Colonic mucosa (tissue), 4 donors: Measurements from ENCODE around the gene CCDC186. TPM values are rescaled to one million over a fixed set of nuclear protein-coding genes. Genes with fewer than 3 reads are reported as not detected.

Experiments used
- DNase-seq: peaks from one replicate; pipeline ENCODE4 v3.0.0-alpha.2; 2020
- H3K27ac ChIP-seq: fragments of 200-600 bp; one replicate; pipeline ENCODE4 v1.8.0; 2021
- H3K27me3 ChIP-seq: fragments of 200-600 bp; one replicate; pipeline ENCODE4 v1.8.0; 2021
- H3K36me3 ChIP-seq: fragments of 200-600 bp; one replicate; pipeline ENCODE4 v1.8.0; 2021
- H3K4me1 ChIP-seq: fragments of 200-600 bp; one replicate; pipeline ENCODE4 v1.8.0; 2021; ENCODE audit warnings: mild to moderate bottlenecking
- H3K4me3 ChIP-seq: fragments of 200-600 bp; one replicate; pipeline ENCODE4 v1.8.0; 2021
- H3K9ac ChIP-seq, 2 donors: one replicate each; pipeline ENCODE4 v1.7.0; 2013; ENCODE audit warnings: control low read depth in 2 of 2, low read depth in 2 of 2, low read length in 2 of 2
- H3K9me3 ChIP-seq: fragments of 200-600 bp; one replicate; pipeline ENCODE4 v1.8.0; 2021
- CTCF ChIP-seq: fragments of 200-600 bp; IDR thresholded peaks from one replicate; pipeline ENCODE4 v1.8.0; 2022; ENCODE audit warnings: antibody characterized with exemption, mild to moderate bottlenecking
- intact Hi-C: fragments of 100-400 bp; cut with DNase I; formaldehyde crosslinking; loops from one replicate; pipeline ENCODE4 v1.14.1; 2022
- total RNA-seq, 2 donors: library from RNA; stranded (reverse); fragmentation: NEBNext Ultra II Directional in 1 of 2; extraction: Animal tissue kit (Norgen Biotek cat#: 25700) in 1 of 2; gene quantifications; one replicate each; pipeline ENCODE4 v1.2.1, GENCODE V29; 2021
- donor health status: healthy.
- donor health status: DM: no; HTN: no; CAD: no.
- donor health status: DM: no; HTN: no; CAD: no.

Gene CCDC186
- total RNA-seq, 2 donors from 2014 or later: 31.2 to 53.1 TPM

- Histone ChIP-seq H3K36me3 (no peaks in the 10 kb centered on the region), H3K4me1 (no peaks in the 10 kb centered on the region), H3K27ac (no peak overlapping the region), H3K9me3 (no peaks in the 10 kb centered on the region), H3K27me3 (no peaks in the 10 kb centered on the region), H3K4me3 (no peak overlapping the region), H3K9ac (no peak overlapping the region)
- TF ChIP-seq CTCF: no peak
- intact Hi-C loops: no loop called here
- DNase-seq: no peak
Measured at GRCh38 chr10:114199239-114199638, 25.2 kb upstream of the CCDC186 start.

DNA sequence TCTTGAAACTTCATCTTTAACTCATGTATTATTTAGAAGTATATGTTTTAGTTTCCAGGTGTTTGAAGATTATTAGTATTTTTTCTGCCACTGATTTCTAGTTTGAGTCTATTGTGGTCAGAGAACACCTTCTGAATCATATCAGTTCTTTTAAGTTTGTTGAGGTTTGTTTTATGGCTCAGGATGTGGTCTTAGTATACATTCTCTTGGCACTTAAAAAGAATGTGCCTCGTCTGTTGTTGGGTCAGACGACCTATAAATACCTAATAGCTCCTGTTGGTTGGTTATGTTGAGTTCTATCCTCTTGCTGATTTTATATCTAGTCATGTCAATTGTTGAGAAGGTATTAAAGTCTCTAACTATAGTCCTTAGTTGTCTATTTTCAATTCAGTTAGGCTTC lies 21.1 kb upstream of the CCDC186 start:
- no peak overlapping the region for H3K4me3 ChIP-seq
- no peak overlapping the region for H3K27ac ChIP-seq
- H3K36me3 ChIP-seq: no peaks in the 10 kb centered on the region
- no peaks in the 10 kb centered on the region for H3K27me3 ChIP-seq
- TF ChIP-seq CTCF: no peak
- intact Hi-C loops: no loop called here
- H3K9me3 ChIP-seq: no peaks in the 10 kb centered on the region
- DNase-seq: no peak
- no peaks in the 10 kb centered on the region for H3K4me1 ChIP-seq
- no peak overlapping the region for H3K9ac ChIP-seq

DNA sequence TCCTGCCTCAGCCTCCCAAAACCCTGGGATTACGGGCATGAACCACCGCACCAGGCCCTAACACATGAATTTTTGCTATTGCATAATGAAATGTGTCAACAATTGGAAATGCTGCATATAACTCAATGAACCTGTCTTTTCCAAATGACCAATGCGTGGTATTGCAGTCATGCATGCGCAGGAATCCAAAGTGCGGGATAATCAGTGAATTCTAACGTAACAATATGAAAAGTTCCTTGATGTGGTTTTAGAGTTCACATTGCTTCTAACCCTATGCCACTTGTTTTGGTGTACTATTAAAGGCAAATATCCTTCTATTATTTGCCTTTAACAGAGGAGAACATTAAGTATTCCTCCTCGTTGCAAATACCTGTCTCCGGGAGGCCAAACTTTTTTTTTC lies 15.7 kb upstream of the CCDC186 start:
- Histone ChIP-seq H3K4me3 (no peak overlapping the region), H3K27ac (no peak overlapping the region), H3K27me3 (no peaks in the 10 kb centered on the region), H3K9ac (no peak overlapping the region), H3K4me1 (no peaks in the 10 kb centered on the region), H3K36me3 (no peaks in the 10 kb centered on the region), H3K9me3 (no peaks in the 10 kb centered on the region)
- no peak for TF ChIP-seq CTCF
- intact Hi-C loops: no loop called here
- no peak for DNase-seq

- H3K9me3 ChIP-seq: no peaks in the 10 kb centered on the region
- no peaks in the 10 kb centered on the region for H3K36me3 ChIP-seq
- H3K9ac ChIP-seq: no peak overlapping the region
- TF ChIP-seq CTCF: no peak
- no peaks in the 10 kb centered on the region for H3K27me3 ChIP-seq
- no peaks in the 10 kb centered on the region for H3K4me1 ChIP-seq
- no peak for DNase-seq
- H3K27ac ChIP-seq: no peak overlapping the region
- no peak overlapping the region for H3K4me3 ChIP-seq
- intact Hi-C loops: no loop called here
Measured at GRCh38 chr10:114188900-114189299, 14.9 kb upstream of the CCDC186 start.

DNA sequence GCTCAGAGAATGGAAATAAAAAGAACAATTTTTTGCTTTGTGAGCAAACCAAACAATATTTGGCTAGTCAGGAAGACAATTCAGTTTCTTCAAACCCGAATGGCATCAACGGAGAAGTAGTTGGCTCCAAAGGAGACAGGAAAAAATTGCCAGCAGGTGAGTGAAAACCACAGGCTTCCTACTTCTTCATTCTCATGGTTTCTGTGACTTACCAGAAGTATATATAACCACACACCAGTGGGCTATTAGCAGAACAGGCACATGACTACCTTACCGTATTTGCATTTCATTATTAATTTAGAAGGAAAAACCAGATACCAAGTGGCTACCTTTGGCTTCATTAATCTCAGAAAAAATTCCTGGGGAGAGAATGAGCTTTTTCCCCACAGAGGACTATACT lies 14.0 kb upstream of the CCDC186 start:
- H3K27ac ChIP-seq: no peak overlapping the region
- no peak for TF ChIP-seq CTCF
- no peak for DNase-seq
- intact Hi-C loops: no loop called here
- no peaks in the 10 kb centered on the region for H3K9me3 ChIP-seq
- no peaks in the 10 kb centered on the region for H3K4me1 ChIP-seq
- no peak overlapping the region for H3K4me3 ChIP-seq
- H3K27me3 ChIP-seq: no peaks in the 10 kb centered on the region
- H3K9ac ChIP-seq: no peak overlapping the region
- no peaks in the 10 kb centered on the region for H3K36me3 ChIP-seq

GRCh38 chr10:114184276-114184675 lies 10.3 kb upstream of the CCDC186 start:
- no peak for DNase-seq
- no peaks in the 10 kb centered on the region for H3K36me3 ChIP-seq
- H3K4me1 ChIP-seq: no peaks in the 10 kb centered on the region

More at GRCh38 chr10:114184276-114184675, 10.3 kb upstream of the CCDC186 start:
- Histone ChIP-seq H3K9me3 (no peaks in the 10 kb centered on the region), H3K27me3 (no peaks in the 10 kb centered on the region), H3K9ac (no peak overlapping the region), H3K4me3 (no peak overlapping the region), H3K27ac (no peak overlapping the region)
- no peak for TF ChIP-seq CTCF
- intact Hi-C loops: no loop called here
